Measurements from ENCODE around the gene RBP3. TPM values are rescaled to one million over a fixed set of nuclear protein-coding genes. Genes with fewer than 3 reads are reported as not detected.

RBP3 gene
- total and polyA plus RNA-seq, 2 of the 4 experiments (the other 2 are of a cell fraction): not detected

- CTCF ChIA-PET: no interaction called here
- dilution Hi-C loops (cut with HindIII; ENCODE audit: low sequenced_read_pairs, unreplicated experiment): no loop called here
- DNase-seq: no peak
Observed at GRCh38 chr10:47348661-47349470, 703 bp downstream of the RBP3 start.

More at GRCh38 chr10:47348661-47349470, 703 bp downstream of the RBP3 start:
- Histone ChIP-seq H2BK15ac (ENCODE audit: low read depth, low read length) (no peak overlapping the region), H3K23ac (ENCODE audit: low read depth, low read length) (no peak overlapping the region), H2BK20ac (ENCODE audit: low read depth, low read length) (no peak overlapping the region), H2AK5ac (ENCODE audit: low read depth, low read length) (no peak overlapping the region), H3K27me3 (ENCODE audit: control insufficient read depth, insufficient read depth, low read length) (peaks cover 39% of the 10 kb centered on the region), H3K79me1 (ENCODE audit: low read depth in 1 of 2, low read length in 2 of 2) (no peaks in the 10 kb centered on the region), H2AFZ (replicated peaks; ENCODE audit: low read length, poor library complexity) (no peak overlapping the region), H2BK5ac (ENCODE audit: low read depth, low read length, poor library complexity, severe bottlenecking) (no peak overlapping the region), H3K9me1 (ENCODE audit: insufficient read depth, low read length) (no peaks in the 10 kb centered on the region), H3K18ac (ENCODE audit: low read depth, low read length) (no peak overlapping the region), H3K4ac (ENCODE audit: low read depth, low read length) (no peak overlapping the region), H3K36me3 (ENCODE audit: control insufficient read depth, insufficient read depth, low read length) (no peaks in the 10 kb centered on the region), H2BK120ac (ENCODE audit: low read depth, low read length) (no peak overlapping the region), H4K20me1 (ENCODE audit: insufficient read depth, low read length) (no peaks in the 10 kb centered on the region), H3K4me2 (ENCODE audit: low read depth, low read length) (no peak overlapping the region), H3K9me3 (ENCODE audit: control insufficient read depth, insufficient read depth, low read length) (no peaks in the 10 kb centered on the region), H3K27ac (ENCODE audit: insufficient read depth, low read length) (no peak overlapping the region), H4K8ac (ENCODE audit: low read depth in 2 of 2, low read length in 2 of 2) (no peak overlapping the region), H4K5ac (ENCODE audit: low read depth, low read length) (no peak overlapping the region), H3K4me3 (ENCODE audit: insufficient read depth, low read depth, low read length) (no peak overlapping the region), H3K9ac (ENCODE audit: low read depth, low read length) (no peak overlapping the region), H3K14ac (replicated peaks; ENCODE audit: low read depth, low read length) (no peak overlapping the region), H3K56ac (ENCODE audit: extremely low read depth, insufficient read depth, low read length) (no peak overlapping the region), H4K91ac (ENCODE audit: insufficient read depth, low read depth, low read length) (no peak overlapping the region), H3K4me1 (ENCODE audit: control insufficient read depth, insufficient read depth, low read length) (no peaks in the 10 kb centered on the region), H2AK9ac (replicated peaks; ENCODE audit: low read depth, low read length, poor library complexity) (no peak overlapping the region)
- TF ChIP-seq, protein P1, sequence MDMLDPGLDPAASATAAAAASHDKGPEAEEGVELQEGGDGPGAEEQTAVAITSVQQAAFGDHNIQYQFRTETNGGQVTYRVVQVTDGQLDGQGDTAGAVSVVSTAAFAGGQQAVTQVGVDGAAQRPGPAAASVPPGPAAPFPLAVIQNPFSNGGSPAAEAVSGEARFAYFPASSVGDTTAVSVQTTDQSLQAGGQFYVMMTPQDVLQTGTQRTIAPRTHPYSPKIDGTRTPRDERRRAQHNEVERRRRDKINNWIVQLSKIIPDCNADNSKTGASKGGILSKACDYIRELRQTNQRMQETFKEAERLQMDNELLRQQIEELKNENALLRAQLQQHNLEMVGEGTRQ (IDR thresholded peaks at IDR 0.05; ENCODE audit: low read depth, low read length): no peak
- TF ChIP-seq RFX5 (IDR thresholded peaks at IDR 0.05; ENCODE audit: low read depth, low read length) (no peak), BHLHE40 (IDR thresholded peaks at IDR 0.05; ENCODE audit: low read depth, low read length) (no peak), MAFK (IDR thresholded peaks at IDR 0.05; ENCODE audit: low read depth, low read length) (no peak), FOS (IDR thresholded peaks at IDR 0.05; ENCODE audit: low read depth, low read length) (no peak), POLR2A (IDR thresholded peaks at IDR 0.05; ENCODE audit: low read depth, low read length) (no peak), RAD21 (IDR thresholded peaks at IDR 0.05; ENCODE audit: low read length) (no peak), ELK1 (IDR thresholded peaks at IDR 0.05; ENCODE audit: borderline replicate concordance, low read depth, low read length) (no peak), CEBPB (IDR thresholded peaks at IDR 0.05; ENCODE audit: low read depth, low read length) (no peak), MAZ (IDR thresholded peaks at IDR 0.05; ENCODE audit: borderline replicate concordance, low read depth, low read length) (no peak), CHD1 (IDR thresholded peaks at IDR 0.05; ENCODE audit: low read depth, low read length) (no peak), SMC3 (IDR thresholded peaks at IDR 0.05; ENCODE audit: low read depth, low read length) (no peak), NFE2L2 (IDR thresholded peaks at IDR 0.05; ENCODE audit: low read depth, low read length) (no peak), RCOR1 (IDR thresholded peaks at IDR 0.05; ENCODE audit: insufficient replicate concordance, low read length) (no peak)
- TF ChIP-seq, protein P2, sequence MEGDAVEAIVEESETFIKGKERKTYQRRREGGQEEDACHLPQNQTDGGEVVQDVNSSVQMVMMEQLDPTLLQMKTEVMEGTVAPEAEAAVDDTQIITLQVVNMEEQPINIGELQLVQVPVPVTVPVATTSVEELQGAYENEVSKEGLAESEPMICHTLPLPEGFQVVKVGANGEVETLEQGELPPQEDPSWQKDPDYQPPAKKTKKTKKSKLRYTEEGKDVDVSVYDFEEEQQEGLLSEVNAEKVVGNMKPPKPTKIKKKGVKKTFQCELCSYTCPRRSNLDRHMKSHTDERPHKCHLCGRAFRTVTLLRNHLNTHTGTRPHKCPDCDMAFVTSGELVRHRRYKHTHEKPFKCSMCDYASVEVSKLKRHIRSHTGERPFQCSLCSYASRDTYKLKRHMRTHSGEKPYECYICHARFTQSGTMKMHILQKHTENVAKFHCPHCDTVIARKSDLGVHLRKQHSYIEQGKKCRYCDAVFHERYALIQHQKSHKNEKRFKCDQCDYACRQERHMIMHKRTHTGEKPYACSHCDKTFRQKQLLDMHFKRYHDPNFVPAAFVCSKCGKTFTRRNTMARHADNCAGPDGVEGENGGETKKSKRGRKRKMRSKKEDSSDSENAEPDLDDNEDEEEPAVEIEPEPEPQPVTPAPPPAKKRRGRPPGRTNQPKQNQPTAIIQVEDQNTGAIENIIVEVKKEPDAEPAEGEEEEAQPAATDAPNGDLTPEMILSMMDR (conservative IDR thresholded peaks at IDR 0.05; ENCODE audit: low read depth, low read length): no peak
- intact Hi-C loops (cut with micrococcal nuclease): no loop called here
- 89% methylated on average over 17 of the region's 36 CpGs; no CpG with 5 or more reads in 1 of the 2 experiments for WGBS, 2 experiments (ENCODE audit: extremely low coverage in 2 of 2, insufficient read length in 1 of 2)
- no TSS peak for BruUV-seq (replicated peaks)
- POLR2A ChIA-PET (ENCODE audit: unreplicated experiment): no interaction called here
- ATAC-seq (ENCODE audit: low read depth): no peak
- in situ Hi-C loops (cut with MboI; ENCODE audit: low sequenced_read_pairs): no loop called here

Measured in IMR-90 (cell line).